Body of pancreas (tissue), 4 donors: ENCODE measurements around the gene COX7A2L. TPM values are rescaled to one million over a fixed set of nuclear protein-coding genes. Genes with fewer than 3 reads are reported as not detected.

Experiments used
- ATAC-seq: fragments of 150-250 bp; one replicate; pipeline ENCODE4 v1.9.1; 2016
- DNase-seq, 4 donors: peaks; one replicate each; pipeline ENCODE4 v3.0.0-alpha.2; 2019
- H3K27ac ChIP-seq, 4 donors: fragments of 200-600 bp; sonication (generic); 1 replicate in 3 of 4; 2 replicates in 1 of 4; pipeline versions ENCODE4 v1.5.1 to v1.6.1; 2016 to 2019; ENCODE audit warnings: mild to moderate bottlenecking in 1 of 4, mixed read lengths in 1 of 4, moderate library complexity in 1 of 4
- H3K27me3 ChIP-seq, 2 donors: fragments of 200-600 bp; sonication (generic); one replicate each; pipeline ENCODE4 v1.6.0; 2016; ENCODE audit warnings: mild to moderate bottlenecking in 1 of 2
- H3K36me3 ChIP-seq, 2 donors: fragments of 200-600 bp; sonication (generic); replicated peaks in 1 of 2; 2 replicates each; pipeline ENCODE4 v1.5.1; 2016; ENCODE audit warnings: low read depth in 2 of 2; ENCODE audit not compliant: insufficient read depth in 1 of 2
- H3K4me1 ChIP-seq: fragments of 200-600 bp; sonication (generic); one replicate; pipeline ENCODE4 v1.6.0; 2016
- H3K4me3 ChIP-seq, 2 donors: fragments of 200-600 bp; sonication (generic); 1 replicate in 1 of 2; 2 replicates in 1 of 2; pipeline ENCODE4 v1.5.1; 2016 to 2019
- H3K9me3 ChIP-seq, 3 donors: fragments of 200-600 bp; sonication (generic); 1 replicate in 2 of 3; 2 replicates in 1 of 3; pipeline ENCODE4 v1.5.1; 2016
- CTCF ChIP-seq, 7 experiments: fragments of 450-650 bp in 4 of 7; fragments of 200-600 bp in 3 of 7; sonication (generic) in 3 of 7; IDR thresholded peaks; one replicate each; pipeline ENCODE4 v1.5.1; 2016 to 2019; ENCODE audit warnings: antibody characterized with exemption in 7 of 7
- POLR2A ChIP-seq, 3 donors: fragments of 450-650 bp; IDR thresholded peaks; one replicate each; pipeline ENCODE4 v1.6.1; 2016; ENCODE audit warnings: antibody characterized with exemption in 3 of 3, mild to moderate bottlenecking in 2 of 3
- WGBS, 2 donors: methylation state at CpG; one replicate each; pipeline ENCODE4 v1.1.5; 2017; 5-methylcytosine and 5-hydroxymethylcytosine counted together
- intact Hi-C: fragments of 100-400 bp; cut with DNase I; formaldehyde crosslinking; loops from one replicate; pipeline ENCODE4 v1.15.1; 2023
- total RNA-seq, 2 donors: library from RNA; depleted of rRNA; stranded (reverse); fragments of >200 nt; gene quantifications; one replicate each; pipeline ENCODE4 v1.1.0, GENCODE V29; 2016

COX7A2L gene
- total RNA-seq, 2 donors from 2014 or later = 41.9 to 58.1 TPM

GRCh38 chr2:42319265-42319664 is 41.8 kb downstream of the COX7A2L start:
- H3K27me3 ChIP-seq = no peaks in the 10 kb centered on the region
- DNase-seq (no peak), ATAC-seq (no peak)
- no peak overlapping the region for H3K4me3 ChIP-seq
- intact Hi-C loops = no loop called here
- TF ChIP-seq POLR2A (IDR thresholded peaks at IDR 0.05) = no peak
- no peak for TF ChIP-seq CTCF (IDR thresholded peaks at IDR 0.05)
- 93 to 95% methylated on average over 5 of the region's 5 CpGs for WGBS, 2 donors
- H3K36me3 ChIP-seq = no peaks in the 10 kb centered on the region
- H3K27ac ChIP-seq = no peak overlapping the region
- H3K9me3 ChIP-seq = no peaks in the 10 kb centered on the region
- no peaks in the 10 kb centered on the region for H3K4me1 ChIP-seq

- H3K27me3 ChIP-seq = no peaks in the 10 kb centered on the region
- H3K27ac ChIP-seq = no peak overlapping the region
- ATAC-seq (no peak), DNase-seq (no peak)
- H3K9me3 ChIP-seq = no peaks in the 10 kb centered on the region
- H3K4me3 ChIP-seq = no peak overlapping the region
- no peaks in the 10 kb centered on the region for H3K36me3 ChIP-seq
- TF ChIP-seq POLR2A (IDR thresholded peaks at IDR 0.05) (no peak), CTCF (IDR thresholded peaks at IDR 0.05) (no peak)
- no peaks in the 10 kb centered on the region for H3K4me1 ChIP-seq
- intact Hi-C loops = no loop called here
These were observed 43.1 kb downstream of the COX7A2L start for GRCh38 chr2:42317945-42318344.

GRCh38 chr2:42317486-42317885 is 43.5 kb downstream of the COX7A2L start:
- TF ChIP-seq POLR2A (IDR thresholded peaks at IDR 0.05) (no peak), CTCF (IDR thresholded peaks at IDR 0.05) (no peak)
- Histone ChIP-seq H3K4me1 (peaks cover 3% of the 10 kb centered on the region), H3K27me3 (no peaks in the 10 kb centered on the region), H3K9me3 (no peaks in the 10 kb centered on the region), H3K36me3 (no peaks in the 10 kb centered on the region), H3K4me3 (no peak overlapping the region), H3K27ac (no peak overlapping the region)
- intact Hi-C loops = no loop called here
- DNase-seq (no peak), ATAC-seq (no peak)
- WGBS, 2 donors = 87 to 93% methylated on average over 3 of the region's 3 CpGs

- Histone ChIP-seq H3K27me3 (no peaks in the 10 kb centered on the region), H3K4me3 (no peak overlapping the region), H3K4me1 (peaks cover 8% of the 10 kb centered on the region), H3K27ac (no peak overlapping the region), H3K9me3 (no peaks in the 10 kb centered on the region), H3K36me3 (no peaks in the 10 kb centered on the region)
- DNase-seq = no peak
- WGBS, 2 donors = 89 to 97% methylated on average over 3 of the region's 3 CpGs
- no peak for TF ChIP-seq CTCF (IDR thresholded peaks at IDR 0.05)
- no peak for TF ChIP-seq POLR2A (IDR thresholded peaks at IDR 0.05)
- no peak for ATAC-seq
- intact Hi-C loops = no loop called here
These were observed 44.1 kb downstream of the COX7A2L start for GRCh38 chr2:42316910-42317309.

GRCh38 chr2:42315844-42316470 is 45.1 kb downstream of the COX7A2L start:
- DNase-seq (no peak), ATAC-seq (no peak)
- no peak for TF ChIP-seq CTCF (IDR thresholded peaks at IDR 0.05)
- no peak for TF ChIP-seq POLR2A (IDR thresholded peaks at IDR 0.05)
- Histone ChIP-seq H3K4me3 (no peak overlapping the region), H3K4me1 (peaks cover 17% of the 10 kb centered on the region), H3K9me3 (no peaks in the 10 kb centered on the region), H3K36me3 (no peaks in the 10 kb centered on the region), H3K27ac (no peak overlapping the region), H3K27me3 (no peaks in the 10 kb centered on the region)
- WGBS, 2 donors = 96 to 97% methylated on average over 6 of the region's 6 CpGs
- intact Hi-C loops = no loop called here
